Stimulated activated naive CD8-positive, alpha-beta T cell treated with anti-CD3 and anti-CD28 coated beads, Interleukin-15, Interleukin-2, amounts not matched to agents 100 ng/mL and 50 ng/mL, for 24 hours (primary cell): ENCODE results near the gene AFMID.
"Not testable (repeated sequence)": the region's sequence is repeated elsewhere in the genome, so short reads cannot be mapped to it uniquely, and the experiment has no call there.

Source experiments
- H3K27ac Mint-ChIP-seq: one replicate; pipeline ENCODE4 v1.8.0; 2021; ENCODE audit warnings: mild to moderate bottlenecking, mixed read lengths
- H3K27me3 Mint-ChIP-seq: one replicate; pipeline ENCODE4 v1.8.0; 2021; ENCODE audit warnings: mixed read lengths
- H3K36me3 Mint-ChIP-seq: one replicate; pipeline ENCODE4 v1.8.0; 2021; ENCODE audit warnings: low read depth, mixed read lengths
- H3K4me1 Mint-ChIP-seq: one replicate; pipeline ENCODE4 v1.8.0; 2021; ENCODE audit warnings: low read depth, mixed read lengths
- H3K4me3 Mint-ChIP-seq: one replicate; pipeline ENCODE4 v1.8.0; 2021; ENCODE audit warnings: mild to moderate bottlenecking, mixed read lengths
- H3K9me3 Mint-ChIP-seq: one replicate; pipeline ENCODE4 v1.8.0; 2021; ENCODE audit warnings: mixed read lengths

Gene AFMID

DNA sequence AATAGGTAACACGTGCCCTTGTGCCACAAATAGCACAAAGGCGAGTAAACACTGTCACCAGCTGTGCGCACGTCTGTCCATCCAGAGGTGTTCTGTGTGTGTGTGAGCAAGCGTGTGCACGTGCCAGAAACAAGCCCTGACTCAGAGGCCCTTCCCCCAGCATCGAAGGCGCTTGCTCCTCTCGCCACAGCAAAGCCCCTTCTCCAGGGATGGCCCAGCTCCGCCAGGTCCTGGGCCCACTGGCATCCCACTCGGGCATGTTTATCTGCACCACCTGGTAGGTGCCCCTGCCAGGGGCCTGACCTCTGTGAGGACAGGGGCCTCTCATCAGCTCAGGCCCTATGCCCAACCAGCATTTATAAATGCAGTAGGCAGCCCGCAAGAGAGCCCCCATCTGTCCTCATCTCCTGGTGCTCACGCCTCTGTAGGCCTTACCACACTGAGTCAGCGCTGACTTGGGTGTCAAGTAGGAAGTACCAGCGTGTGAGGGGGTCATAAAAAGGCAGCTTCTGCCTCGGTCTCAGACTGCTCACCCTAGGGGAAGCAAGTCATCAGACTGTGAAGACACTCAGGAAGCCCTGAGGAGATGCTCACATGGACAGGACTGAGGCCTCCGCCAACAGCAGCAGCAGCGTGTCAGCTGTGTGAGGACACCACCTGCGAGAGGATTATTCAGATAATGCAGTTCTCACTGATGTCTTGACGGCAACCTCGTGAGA is 55.0 kb downstream of the AFMID start:
- Mint-ChIP-seq H3K4me3 (no peak overlapping the region), H3K27me3 (no peaks in the 10 kb centered on the region), H3K4me1 (peaks cover 3% of the 10 kb centered on the region), H3K27ac (no peak overlapping the region), H3K36me3 (no peaks in the 10 kb centered on the region), H3K9me3 (no peaks in the 10 kb centered on the region)

- Mint-ChIP-seq H3K27ac (no peak overlapping the region), H3K36me3 (no peaks in the 10 kb centered on the region), H3K9me3 (no peaks in the 10 kb centered on the region), H3K27me3 (no peaks in the 10 kb centered on the region), H3K4me3 (no peak overlapping the region), H3K4me1 (peaks cover 15% of the 10 kb centered on the region)
Observed at GRCh38 chr17:78247304-78247703, 60.1 kb downstream of the AFMID start.

DNA sequence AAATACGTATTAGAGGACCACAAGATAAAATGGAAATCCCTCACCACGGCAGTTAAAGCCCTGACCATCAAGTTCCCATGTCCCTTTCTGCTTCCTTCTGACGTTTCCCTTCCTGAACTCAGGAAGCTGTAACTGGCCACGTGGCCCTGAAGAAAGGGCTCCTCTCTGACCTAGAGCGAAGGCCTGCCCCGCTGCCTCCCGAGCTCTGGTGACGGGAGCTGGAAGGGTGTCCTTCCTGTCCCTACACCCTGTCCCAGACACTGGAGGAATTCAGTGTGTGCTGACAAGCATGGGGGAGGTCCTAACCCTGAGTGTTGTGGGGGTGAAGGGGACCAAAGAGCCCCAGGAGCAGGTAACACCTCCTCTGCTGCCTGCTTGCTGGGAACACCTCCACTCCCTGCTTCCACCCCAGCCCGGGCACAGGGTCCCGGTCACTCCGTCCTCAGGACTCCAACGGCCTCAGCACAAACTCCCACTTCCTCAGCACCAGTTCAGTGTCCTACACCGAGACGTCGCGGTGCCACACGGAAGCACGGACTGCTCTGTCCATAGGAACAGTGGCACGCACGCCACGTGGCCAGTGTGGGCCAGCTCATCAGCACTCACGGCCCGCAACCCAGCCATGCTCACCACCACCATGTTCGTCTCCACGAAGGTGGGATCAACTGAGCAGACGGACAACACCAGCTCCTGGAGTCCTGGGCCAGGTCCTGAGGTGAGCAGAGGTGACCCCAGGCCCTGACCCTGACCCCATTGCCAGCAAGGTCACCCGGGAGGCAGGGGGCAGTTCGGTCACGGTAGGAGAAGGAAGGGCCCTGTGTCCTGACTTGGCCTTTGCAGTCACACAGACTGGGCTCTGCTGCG is 61.1 kb downstream of the AFMID start:
- Mint-ChIP-seq H3K4me3 (no peak overlapping the region), H3K36me3 (no peaks in the 10 kb centered on the region), H3K4me1 (peaks cover 22% of the 10 kb centered on the region), H3K9me3 (no peaks in the 10 kb centered on the region), H3K27me3 (no peaks in the 10 kb centered on the region), H3K27ac (no peak overlapping the region)

- Mint-ChIP-seq H3K36me3 (no peaks in the 10 kb centered on the region), H3K4me1 (peaks cover 27% of the 10 kb centered on the region), H3K27me3 (no peaks in the 10 kb centered on the region), H3K27ac (no peak overlapping the region), H3K4me3 (no peak overlapping the region), H3K9me3 (no peaks in the 10 kb centered on the region)
Observed at GRCh38 chr17:78249074-78249817, 62.1 kb downstream of the AFMID start.

GRCh38 chr17:78249818-78250806 is 63.0 kb downstream of the AFMID start:
- Mint-ChIP-seq H3K27ac (no peak overlapping the region), H3K4me1 (peaks cover 30% of the 10 kb centered on the region), H3K27me3 (no peaks in the 10 kb centered on the region), H3K4me3 (no peak overlapping the region), H3K36me3 (no peaks in the 10 kb centered on the region), H3K9me3 (no peaks in the 10 kb centered on the region)

DNA sequence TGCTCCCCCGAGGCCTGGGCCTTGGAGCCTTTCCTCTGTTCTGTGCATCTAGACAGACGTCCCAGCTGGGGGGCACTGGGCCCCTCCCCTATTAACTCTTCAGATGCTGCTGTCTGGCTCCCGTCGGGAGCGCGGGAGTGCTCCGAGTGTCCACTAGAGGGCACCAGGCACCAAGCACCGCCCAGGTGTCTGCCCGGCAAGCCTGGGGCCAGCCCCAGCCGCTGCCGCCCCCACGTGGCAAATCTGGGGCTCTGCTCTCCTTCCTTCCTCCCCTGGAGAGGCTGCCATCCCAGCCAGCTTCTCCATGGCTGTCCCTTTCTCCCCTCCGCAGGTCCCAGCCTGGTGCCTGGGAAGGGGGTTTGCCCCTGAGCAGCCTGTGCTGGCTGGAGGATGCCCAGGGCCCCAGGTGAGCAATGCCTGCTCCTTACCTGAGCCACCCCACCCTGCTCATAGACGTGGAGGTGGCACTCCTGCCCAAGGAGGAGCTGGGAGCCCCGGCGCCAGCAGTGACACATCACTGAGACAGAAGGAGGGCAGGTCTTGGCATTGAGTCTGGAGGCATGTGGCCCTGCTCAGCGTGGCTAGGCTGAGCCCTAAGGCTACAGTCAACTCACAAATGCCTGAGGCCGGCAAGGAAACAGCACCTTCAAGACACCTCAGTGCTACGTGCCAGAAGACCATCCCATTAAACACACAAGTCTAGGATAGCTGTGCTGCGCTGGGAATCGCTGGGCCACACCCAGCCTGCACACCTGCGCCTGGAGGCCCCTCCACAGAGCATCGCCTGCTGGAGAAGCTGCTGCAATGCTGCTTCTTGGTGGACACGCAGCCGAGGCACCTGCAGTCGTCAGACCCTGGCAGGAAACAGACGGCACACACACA is 64.0 kb downstream of the AFMID start:
- Mint-ChIP-seq H3K27me3 (no peaks in the 10 kb centered on the region), H3K36me3 (no peaks in the 10 kb centered on the region), H3K27ac (no peak overlapping the region), H3K4me3 (no peak overlapping the region), H3K4me1 (peaks cover 30% of the 10 kb centered on the region), H3K9me3 (no peaks in the 10 kb centered on the region)

GRCh38 chr17:78251773-78252103 is 64.6 kb downstream of the AFMID start:
- H3K36me3 Mint-ChIP-seq = no peaks in the 10 kb centered on the region
- no peaks in the 10 kb centered on the region for H3K27me3 Mint-ChIP-seq
- no peak overlapping the region for H3K4me3 Mint-ChIP-seq
- H3K9me3 Mint-ChIP-seq = no peaks in the 10 kb centered on the region
- no peak overlapping the region for H3K27ac Mint-ChIP-seq
- H3K4me1 Mint-ChIP-seq = peaks cover 30% of the 10 kb centered on the region

DNA sequence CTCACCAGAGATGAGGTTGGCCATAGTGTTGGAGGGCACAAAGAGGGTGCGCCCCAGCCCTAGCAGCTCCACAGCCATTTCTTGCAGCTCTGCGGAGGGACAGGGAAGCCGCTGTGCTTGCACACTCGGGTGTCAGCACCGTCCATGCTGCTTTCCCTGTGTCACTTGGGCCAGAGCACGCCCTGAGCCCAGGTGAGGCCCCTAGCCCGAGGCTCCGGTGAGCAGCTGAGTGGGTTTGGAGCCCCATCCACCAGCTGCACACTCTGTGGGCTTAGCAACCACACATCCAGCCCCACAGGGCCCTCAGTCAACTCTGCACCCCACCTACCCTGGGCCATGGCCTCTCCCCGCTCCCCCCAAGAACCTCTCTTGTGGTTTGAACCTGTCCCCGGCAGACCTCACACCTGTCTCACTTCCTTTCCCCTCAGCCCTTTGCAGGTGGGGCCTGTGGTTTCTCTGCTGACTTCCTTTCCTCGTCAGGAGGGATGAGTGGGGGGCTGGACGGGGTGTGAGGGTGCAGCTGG is 65.0 kb downstream of the AFMID start:
- Mint-ChIP-seq H3K36me3 (no peaks in the 10 kb centered on the region), H3K4me3 (no peak overlapping the region), H3K27me3 (no peaks in the 10 kb centered on the region), H3K9me3 (no peaks in the 10 kb centered on the region), H3K4me1 (peaks cover 30% of the 10 kb centered on the region), H3K27ac (no peak overlapping the region)

DNA sequence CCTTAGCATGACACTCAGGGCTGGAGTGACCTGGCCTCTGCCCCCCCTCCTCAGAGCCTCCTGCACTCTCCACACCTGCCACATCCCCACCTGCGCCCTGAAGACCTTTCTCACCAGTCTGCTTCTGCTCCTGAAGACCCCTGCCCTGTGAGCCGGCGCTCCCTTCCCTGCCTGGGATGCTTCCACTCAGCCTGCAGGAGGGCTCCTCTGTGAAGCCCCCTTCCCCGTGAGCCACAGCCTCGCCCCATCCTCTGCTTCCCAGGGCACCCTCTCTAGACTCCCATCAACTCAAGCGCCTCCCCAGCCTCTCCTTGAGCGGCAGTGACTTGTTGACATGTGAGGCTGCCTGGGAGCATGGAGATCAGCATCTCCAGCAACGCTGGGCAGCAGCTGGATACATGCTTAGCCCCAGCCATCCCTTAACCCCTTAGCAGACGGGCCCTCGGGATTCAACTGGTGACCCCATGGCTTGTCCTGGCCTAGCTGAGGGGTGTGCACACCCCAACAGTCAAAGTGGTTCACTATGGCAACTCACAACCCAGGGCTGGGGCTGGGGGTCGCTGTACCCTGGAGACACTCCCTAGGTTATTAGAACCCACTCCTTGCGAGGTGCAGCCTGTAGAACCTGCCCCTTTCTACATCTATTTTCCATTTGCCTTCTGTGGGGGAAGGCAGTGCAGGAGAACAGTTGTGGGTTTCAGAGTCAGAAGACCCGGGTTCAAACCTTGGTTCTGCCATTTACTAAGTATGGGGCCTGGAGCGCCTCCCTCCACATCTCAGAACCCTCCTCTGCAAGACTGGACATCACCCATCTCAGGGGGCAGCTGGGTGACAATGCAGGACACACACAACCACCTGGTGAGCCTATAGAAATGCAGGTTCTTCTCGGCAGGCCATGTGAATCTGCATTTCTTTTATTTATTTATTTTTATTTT is 65.8 kb downstream of the AFMID start:
- Mint-ChIP-seq H3K27ac (no peak overlapping the region), H3K4me3 (peak overlapping the region; percentile 81), H3K4me1 (peaks cover 37% of the 10 kb centered on the region), H3K36me3 (no peaks in the 10 kb centered on the region), H3K9me3 (no peaks in the 10 kb centered on the region), H3K27me3 (no peaks in the 10 kb centered on the region)

DNA sequence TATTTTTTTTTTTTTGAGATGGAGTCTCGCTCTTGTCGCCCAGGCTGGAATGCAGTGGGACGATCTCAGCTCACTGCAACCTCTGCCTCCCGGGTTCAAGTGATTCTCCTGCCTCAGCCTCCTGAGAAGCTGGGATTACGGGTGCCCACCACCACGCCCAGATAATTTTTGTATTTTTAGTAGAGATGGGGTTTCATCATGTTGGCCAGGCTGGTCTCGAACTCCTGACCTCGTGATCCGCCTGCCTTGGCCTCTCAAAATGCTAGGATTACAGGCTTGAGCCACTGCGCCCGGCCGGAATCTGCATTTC is 66.4 kb downstream of the AFMID start:
- H3K9me3 Mint-ChIP-seq = not testable (repeated sequence)
- peak overlapping the region; percentile 84 for H3K27ac Mint-ChIP-seq
- peaks cover 43% of the 10 kb centered on the region for H3K4me1 Mint-ChIP-seq

GRCh38 chr17:78253946-78254672 is 66.9 kb downstream of the AFMID start:
- H3K36me3 Mint-ChIP-seq = no peaks in the 10 kb centered on the region
- peaks cover 43% of the 10 kb centered on the region for H3K4me1 Mint-ChIP-seq
- no peaks in the 10 kb centered on the region for H3K27me3 Mint-ChIP-seq
- peak overlapping the region; percentile 84 for H3K27ac Mint-ChIP-seq
- no peaks in the 10 kb centered on the region for H3K9me3 Mint-ChIP-seq
- peak overlapping the region; percentile 81 for H3K4me3 Mint-ChIP-seq

More for the DNA sequence above, 66.4 kb downstream of the AFMID start:
- not testable (repeated sequence) for H3K36me3 Mint-ChIP-seq, H3K27me3 Mint-ChIP-seq
- peak overlapping the region; percentile 81 for H3K4me3 Mint-ChIP-seq

- Mint-ChIP-seq H3K27ac (no peak overlapping the region), H3K36me3 (no peaks in the 10 kb centered on the region), H3K27me3 (no peaks in the 10 kb centered on the region), H3K9me3 (no peaks in the 10 kb centered on the region), H3K4me3 (peak overlapping the region; percentile 24), H3K4me1 (peaks cover 47% of the 10 kb centered on the region)
Observed at GRCh38 chr17:78255029-78255656, 68.0 kb downstream of the AFMID start.
